A549 (cell line): ENCODE measurements around the gene TLR2.

Experiments
- BHLHE40 ChIP-seq: IDR thresholded peaks from 2 replicates; pipeline ENCODE4 v1.6.1; 2012; ENCODE audit warnings: low read depth, low read length, inconsistent platforms
- CEBPB ChIP-seq, 2 experiments: fragments of >200 bp in 1 of 2; sonication (Bioruptor Twin) in 1 of 2; formaldehyde crosslinking in 1 of 2; IDR thresholded peaks; 2 replicates each; pipeline ENCODE4 v1.6.1; 2012 to 2016
- EHMT2 ChIP-seq: fragments of 200-600 bp; sonication (generic); IDR thresholded peaks from 2 replicates; pipeline ENCODE4 v1.6.1; 2016; ENCODE audit warnings: antibody characterized with exemption, low read depth, mild to moderate bottlenecking, moderate library complexity
- EP300 ChIP-seq, 2 experiments: fragments of >200 bp; sonication (Bioruptor Twin); formaldehyde crosslinking; IDR thresholded peaks; 2 replicates in 1 of 2; 3 replicates in 1 of 2; pipeline ENCODE4 v1.6.1; 2016 to 2017
- FOSL2 ChIP-seq, 2 experiments: fragments of 450-650 bp in 1 of 2; fragments of >200 bp in 1 of 2; sonication (Bioruptor Twin) in 1 of 2; formaldehyde crosslinking; IDR thresholded peaks; 2 replicates each; pipeline versions ENCODE4 v1.5.0 to v1.6.1; 2016 to 2020; ENCODE audit warnings: mild to moderate bottlenecking in 1 of 2, moderate library complexity in 1 of 2
- JUNB ChIP-seq: fragments of >200 bp; sonication (Bioruptor Twin); formaldehyde crosslinking; IDR thresholded peaks from 2 replicates; pipeline ENCODE4 v1.6.1; 2016
- MAFK ChIP-seq: fragments of 450-650 bp; IDR thresholded peaks from 2 replicates; pipeline ENCODE4 v1.6.1; 2014; ENCODE audit not compliant: partially characterized antibody
- PBX3 ChIP-seq: IDR thresholded peaks from 2 replicates; pipeline ENCODE4 v1.6.1; 2012
- POLR2A ChIP-seq: IDR thresholded peaks from 2 replicates; pipeline ENCODE4 v1.6.1; 2012; ENCODE audit warnings: mild to moderate bottlenecking, low read length
- RAD21 ChIP-seq, 2 experiments: fragments of >200 bp in 1 of 2; sonication (Bioruptor Twin) in 1 of 2; formaldehyde crosslinking in 1 of 2; IDR thresholded peaks in 1 of 2; conservative IDR thresholded peaks in 1 of 2; 2 replicates in 1 of 2; 3 replicates in 1 of 2; pipeline ENCODE4 v1.6.1; 2012 to 2018; ENCODE audit warnings: inconsistent platforms in 1 of 2
- ZC3H11A ChIP-seq: fragments of 450-650 bp; IDR thresholded peaks from 2 replicates; pipeline ENCODE4 v1.6.1; 2014; ENCODE audit warnings: antibody characterized with exemption, mild to moderate bottlenecking
- TF ChIP-seq, protein P1 (sequence below): fragments of 150-350 bp; IDR thresholded peaks from 2 replicates; pipeline ENCODE4 v1.6.1; 2014; ENCODE audit warnings: low read depth, mild to moderate bottlenecking, low read length
- TF ChIP-seq, protein P2 (sequence below): fragments of >200 bp; sonication (Bioruptor Twin); formaldehyde crosslinking; IDR thresholded peaks from 3 replicates; pipeline ENCODE4 v1.5.1; 2016

DNA sequence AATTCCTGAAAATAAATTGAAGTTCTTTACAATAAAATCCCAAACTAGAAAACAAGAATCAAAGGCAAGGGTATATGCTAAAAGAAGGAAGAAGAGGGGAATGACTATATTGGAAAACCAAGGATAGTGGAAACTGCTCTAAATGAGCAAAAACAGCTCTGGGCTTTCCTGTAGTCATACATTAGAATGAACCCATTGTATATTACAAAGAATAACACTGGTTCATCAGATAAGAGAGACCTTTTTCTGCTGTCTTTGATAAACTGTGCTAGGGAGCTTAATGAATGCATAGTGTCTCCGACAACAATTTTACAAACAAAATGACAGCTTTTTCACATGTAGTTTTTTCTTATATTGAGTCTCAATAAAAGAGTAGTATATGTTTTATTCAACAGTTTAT lies 26.6 kb downstream of the TLR2 start:
- TF ChIP-seq, protein P1, sequence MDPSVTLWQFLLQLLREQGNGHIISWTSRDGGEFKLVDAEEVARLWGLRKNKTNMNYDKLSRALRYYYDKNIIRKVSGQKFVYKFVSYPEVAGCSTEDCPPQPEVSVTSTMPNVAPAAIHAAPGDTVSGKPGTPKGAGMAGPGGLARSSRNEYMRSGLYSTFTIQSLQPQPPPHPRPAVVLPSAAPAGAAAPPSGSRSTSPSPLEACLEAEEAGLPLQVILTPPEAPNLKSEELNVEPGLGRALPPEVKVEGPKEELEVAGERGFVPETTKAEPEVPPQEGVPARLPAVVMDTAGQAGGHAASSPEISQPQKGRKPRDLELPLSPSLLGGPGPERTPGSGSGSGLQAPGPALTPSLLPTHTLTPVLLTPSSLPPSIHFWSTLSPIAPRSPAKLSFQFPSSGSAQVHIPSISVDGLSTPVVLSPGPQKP: no peak
- TF ChIP-seq PBX3 (no peak), POLR2A (no peak), MAFK (no peak), EP300 (IDR thresholded peaks at IDR 0.05) (no peak), RAD21 (conservative IDR thresholded peaks at IDR 0.05 in 1 of 2, IDR thresholded peaks at IDR 0.05 in 1 of 2) (no peak), FOSL2 (IDR thresholded peaks at IDR 0.05) (no peak), FOSL2 (CRISPR knock-in tag; IDR thresholded peaks at IDR 0.05) (no peak), JUNB (no peak), ZC3H11A (no peak), BHLHE40 (no peak), CEBPB (IDR thresholded peaks at IDR 0.05) (no peak), EHMT2 (no peak)
- TF ChIP-seq, protein P2, sequence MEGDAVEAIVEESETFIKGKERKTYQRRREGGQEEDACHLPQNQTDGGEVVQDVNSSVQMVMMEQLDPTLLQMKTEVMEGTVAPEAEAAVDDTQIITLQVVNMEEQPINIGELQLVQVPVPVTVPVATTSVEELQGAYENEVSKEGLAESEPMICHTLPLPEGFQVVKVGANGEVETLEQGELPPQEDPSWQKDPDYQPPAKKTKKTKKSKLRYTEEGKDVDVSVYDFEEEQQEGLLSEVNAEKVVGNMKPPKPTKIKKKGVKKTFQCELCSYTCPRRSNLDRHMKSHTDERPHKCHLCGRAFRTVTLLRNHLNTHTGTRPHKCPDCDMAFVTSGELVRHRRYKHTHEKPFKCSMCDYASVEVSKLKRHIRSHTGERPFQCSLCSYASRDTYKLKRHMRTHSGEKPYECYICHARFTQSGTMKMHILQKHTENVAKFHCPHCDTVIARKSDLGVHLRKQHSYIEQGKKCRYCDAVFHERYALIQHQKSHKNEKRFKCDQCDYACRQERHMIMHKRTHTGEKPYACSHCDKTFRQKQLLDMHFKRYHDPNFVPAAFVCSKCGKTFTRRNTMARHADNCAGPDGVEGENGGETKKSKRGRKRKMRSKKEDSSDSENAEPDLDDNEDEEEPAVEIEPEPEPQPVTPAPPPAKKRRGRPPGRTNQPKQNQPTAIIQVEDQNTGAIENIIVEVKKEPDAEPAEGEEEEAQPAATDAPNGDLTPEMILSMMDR: no peak
